ENCODE results near the gene NDUFS5.
"Not testable (repeated sequence)": the region's sequence is repeated elsewhere in the genome, so short reads cannot be mapped to it uniquely, and the experiment has no call there.

The NDUFS5 gene

GRCh38 chr1:39065542-39065941 lies 39.4 kb downstream of the NDUFS5 start:
- peak; percentile 14 to 60 for DNase-seq

DNA sequence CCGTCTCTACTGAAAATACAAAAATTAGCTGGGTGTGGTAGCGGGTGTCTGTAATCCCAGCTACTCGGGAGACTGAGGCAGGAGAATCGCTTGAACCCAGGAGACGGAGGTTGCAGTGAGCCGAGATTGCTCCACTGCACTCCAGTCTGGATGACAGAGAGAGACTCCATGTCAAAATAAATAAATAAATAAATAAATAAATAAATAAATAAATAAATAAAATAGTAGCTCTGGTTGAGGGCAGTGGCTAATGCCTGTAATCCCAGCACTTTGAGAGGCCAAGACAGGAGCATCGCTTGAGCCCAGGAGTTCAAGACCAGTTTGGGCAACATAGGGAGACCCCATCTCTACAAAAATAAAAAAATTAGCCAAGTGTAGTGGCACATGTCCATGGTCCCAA lies 42.1 kb downstream of the NDUFS5 start:
- not testable (repeated sequence) for DNase-seq

- DNase-seq: not testable (repeated sequence)
These were observed 45.4 kb downstream of the NDUFS5 start for GRCh38 chr1:39071557-39071956.

GRCh38 chr1:39076127-39076798 lies 50.1 kb downstream of the NDUFS5 start:
- DNase-seq: peak in 1 of 2 experiments; percentile 18

- DNase-seq: no peak
These were observed 50.6 kb downstream of the NDUFS5 start for GRCh38 chr1:39076799-39077148.

GRCh38 chr1:39080269-39080826 lies 54.2 kb downstream of the NDUFS5 start:
- no peak for DNase-seq

DNA sequence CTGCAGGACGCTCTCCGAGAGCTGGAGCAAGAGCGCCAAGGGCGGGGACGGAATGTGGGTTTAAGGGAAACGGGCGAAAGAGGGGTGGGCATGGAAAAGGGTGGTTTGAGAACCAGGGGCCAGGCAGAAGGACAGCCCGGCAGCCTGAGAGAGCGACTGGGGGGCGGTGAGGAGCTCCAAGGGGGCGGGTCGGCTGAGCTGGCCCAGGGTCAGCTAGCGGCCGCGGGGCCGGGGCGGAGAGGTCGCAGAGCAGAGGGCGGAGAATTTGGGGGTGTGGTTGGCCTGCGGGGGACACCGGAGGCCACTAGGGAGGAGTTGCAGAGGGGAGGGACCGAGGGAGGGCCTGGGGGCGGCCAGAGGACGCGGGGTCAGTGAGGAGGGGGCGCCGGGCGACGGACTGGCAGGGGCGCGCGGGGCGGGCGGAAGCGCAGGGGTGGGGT lies 54.7 kb downstream of the NDUFS5 start:
- no peak for DNase-seq

DNA sequence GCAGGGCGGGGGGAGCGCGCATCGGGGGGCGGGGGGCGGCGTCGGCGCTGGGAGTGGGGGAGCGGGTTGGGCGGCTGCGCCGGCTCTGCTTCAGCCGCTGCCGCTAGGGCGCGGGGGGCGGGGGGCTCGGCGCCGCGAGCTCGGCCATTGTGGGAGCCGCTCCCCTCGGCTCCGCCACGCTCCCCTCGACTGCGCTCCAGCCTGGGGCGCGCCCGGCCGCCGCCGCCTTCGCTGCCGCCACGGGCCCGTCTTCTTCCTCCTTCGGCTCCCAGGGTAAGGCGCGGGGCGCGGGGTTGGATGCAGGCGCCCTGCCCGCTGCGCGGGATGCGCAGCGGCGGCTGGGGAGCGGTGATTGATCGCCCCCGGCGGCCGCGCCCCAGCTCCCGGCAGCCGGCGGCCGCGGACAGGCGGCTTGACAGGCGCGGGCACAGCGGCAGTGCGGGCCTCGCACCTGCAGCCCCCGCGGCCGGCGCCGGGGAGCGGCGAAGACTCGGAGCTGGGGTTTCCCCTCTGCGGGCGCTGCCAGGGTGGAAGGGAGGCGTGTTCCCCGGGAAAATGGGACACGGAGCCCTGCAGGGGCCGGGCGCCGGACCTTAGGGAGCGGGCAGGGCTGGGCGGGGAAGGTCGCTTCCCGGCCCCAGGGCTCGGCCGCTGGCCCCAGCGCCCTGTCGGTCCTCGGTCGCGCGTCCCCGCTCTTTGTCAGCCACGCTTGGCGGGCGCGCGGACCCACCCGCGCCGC lies 55.3 kb downstream of the NDUFS5 start:
- DNase-seq: peak in 1 of 2 experiments; percentile 15

- no peak for DNase-seq
These were observed 56.1 kb downstream of the NDUFS5 start for GRCh38 chr1:39082010-39082799.

DNA sequence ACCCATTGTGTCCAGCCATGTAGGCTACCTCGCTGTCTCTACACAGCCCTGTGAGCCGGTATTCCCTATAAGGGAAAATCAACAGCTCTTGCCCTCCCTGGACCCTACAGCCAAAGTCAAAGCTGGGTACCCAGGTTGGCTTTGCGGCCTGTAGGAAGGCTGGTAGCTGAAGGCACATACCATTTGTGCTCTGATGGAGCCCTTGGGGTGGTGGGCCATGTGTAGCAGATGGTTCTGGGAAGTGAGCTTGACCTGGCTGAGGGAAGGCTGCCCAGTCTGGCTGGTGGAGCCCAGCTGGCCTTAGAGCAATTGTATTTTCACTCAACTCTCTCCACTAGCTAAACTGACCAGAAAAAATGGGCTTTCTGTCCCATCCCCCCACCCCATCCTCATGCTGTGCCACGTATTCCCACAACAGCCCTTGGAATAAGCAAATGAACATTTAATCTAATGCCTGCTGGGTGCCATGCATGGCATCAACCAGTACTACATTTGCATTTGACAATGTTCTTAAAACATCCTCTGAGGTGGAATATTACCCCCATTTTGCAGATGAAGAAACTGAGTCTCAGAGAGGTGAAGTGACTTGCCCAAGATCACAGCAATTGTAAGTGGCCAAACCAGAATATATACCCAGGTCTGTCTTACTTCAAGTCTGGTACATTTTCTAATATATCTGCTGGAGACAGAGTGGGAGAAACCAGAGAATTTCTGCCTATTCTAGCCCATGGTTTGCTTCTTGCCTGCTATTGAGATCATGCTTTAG lies 56.8 kb downstream of the NDUFS5 start:
- DNase-seq: no peak

GRCh38 chr1:39084191-39084590 lies 58.0 kb downstream of the NDUFS5 start:
- no peak for DNase-seq
